Rectal smooth muscle tissue (tissue), 1 donor: ENCODE data around the gene RAPGEF2.
"Not testable (repeated sequence)": the region's sequence is repeated elsewhere in the genome, so short reads cannot be mapped to it uniquely, and the experiment has no call there.

Experiments used
- H3K27ac ChIP-seq: one replicate; pipeline ENCODE4 v1.7.0; 2013; ENCODE audit warnings: low read depth, low read length, inconsistent platforms
- H3K27me3 ChIP-seq: one replicate; pipeline ENCODE4 v1.7.0; 2013; ENCODE audit warnings: low read length; ENCODE audit not compliant: control insufficient read depth, insufficient read depth
- H3K36me3 ChIP-seq: one replicate; pipeline ENCODE4 v1.7.0; 2013; ENCODE audit warnings: low read length; ENCODE audit not compliant: control insufficient read depth, insufficient read depth
- H3K4me1 ChIP-seq: one replicate; pipeline ENCODE4 v1.7.0; 2013; ENCODE audit warnings: low read length; ENCODE audit not compliant: control insufficient read depth, insufficient read depth
- H3K4me3 ChIP-seq: one replicate; pipeline ENCODE4 v1.7.0; 2013; ENCODE audit warnings: low read length
- H3K9ac ChIP-seq: one replicate; pipeline ENCODE4 v1.7.0; 2013; ENCODE audit warnings: low read length

The RAPGEF2 gene

GRCh38 chr4:159160242-159160641 lies 57.4 kb downstream of the RAPGEF2 start:
- no peaks in the 10 kb centered on the region for H3K27me3 ChIP-seq
- H3K4me1 ChIP-seq: peaks cover 2% of the 10 kb centered on the region
- no peak overlapping the region for H3K9ac ChIP-seq
- no peak overlapping the region for H3K4me3 ChIP-seq
- no peaks in the 10 kb centered on the region for H3K36me3 ChIP-seq
- no peak overlapping the region for H3K27ac ChIP-seq

- H3K4me1 ChIP-seq, H3K4me3 ChIP-seq, H3K27ac ChIP-seq, H3K9ac ChIP-seq, H3K27me3 ChIP-seq, H3K36me3 ChIP-seq: not testable (repeated sequence)
These were observed 58.6 kb downstream of the RAPGEF2 start for GRCh38 chr4:159161436-159161835.

- H3K4me1 ChIP-seq: peaks cover 2% of the 10 kb centered on the region
- H3K27ac ChIP-seq: no peak overlapping the region
- no peak overlapping the region for H3K4me3 ChIP-seq
- H3K36me3 ChIP-seq: no peaks in the 10 kb centered on the region
- H3K9ac ChIP-seq: no peak overlapping the region
- H3K27me3 ChIP-seq: no peaks in the 10 kb centered on the region
These were observed 59.7 kb downstream of the RAPGEF2 start for GRCh38 chr4:159162576-159162975.

- Histone ChIP-seq H3K27ac (no peak overlapping the region), H3K9ac (no peak overlapping the region), H3K4me3 (no peak overlapping the region), H3K36me3 (no peaks in the 10 kb centered on the region), H3K4me1 (no peaks in the 10 kb centered on the region), H3K27me3 (no peaks in the 10 kb centered on the region)
These were observed 60.6 kb downstream of the RAPGEF2 start for GRCh38 chr4:159163521-159163920.

GRCh38 chr4:159169404-159170302 lies 66.8 kb downstream of the RAPGEF2 start:
- Histone ChIP-seq H3K4me1 (peaks cover 2% of the 10 kb centered on the region), H3K27me3 (no peaks in the 10 kb centered on the region), H3K36me3 (no peaks in the 10 kb centered on the region), H3K9ac (no peak overlapping the region), H3K27ac (no peak overlapping the region), H3K4me3 (no peak overlapping the region)

- H3K9ac ChIP-seq: no peak overlapping the region
- peaks cover 5% of the 10 kb centered on the region for H3K4me1 ChIP-seq
- H3K27ac ChIP-seq: no peak overlapping the region
- no peaks in the 10 kb centered on the region for H3K27me3 ChIP-seq
- H3K4me3 ChIP-seq: no peak overlapping the region
- H3K36me3 ChIP-seq: no peaks in the 10 kb centered on the region
These were observed 68.4 kb downstream of the RAPGEF2 start for GRCh38 chr4:159171287-159171686.

- no peak overlapping the region for H3K4me3 ChIP-seq
These were observed 71.0 kb downstream of the RAPGEF2 start for GRCh38 chr4:159173886-159174285.

GRCh38 chr4:159174645-159175084 lies 71.8 kb downstream of the RAPGEF2 start:
- Histone ChIP-seq H3K9ac (no peak overlapping the region), H3K27ac (peak overlapping the region; percentile 30), H3K4me1 (peaks cover 11% of the 10 kb centered on the region), H3K27me3 (no peaks in the 10 kb centered on the region), H3K4me3 (no peak overlapping the region), H3K36me3 (no peaks in the 10 kb centered on the region)

More at GRCh38 chr4:159173886-159174285, 71.0 kb downstream of the RAPGEF2 start:
- Histone ChIP-seq H3K36me3 (no peaks in the 10 kb centered on the region), H3K9ac (no peak overlapping the region), H3K27me3 (no peaks in the 10 kb centered on the region), H3K4me1 (peaks cover 11% of the 10 kb centered on the region), H3K27ac (no peak overlapping the region)

- no peaks in the 10 kb centered on the region for H3K36me3 ChIP-seq
- no peaks in the 10 kb centered on the region for H3K27me3 ChIP-seq
- peak overlapping the region; percentile 25 for H3K4me3 ChIP-seq
- peaks cover 14% of the 10 kb centered on the region for H3K4me1 ChIP-seq
- H3K27ac ChIP-seq: peak overlapping the region; percentile 32
- no peak overlapping the region for H3K9ac ChIP-seq
These were observed 72.5 kb downstream of the RAPGEF2 start for GRCh38 chr4:159175085-159175988.

GRCh38 chr4:159175989-159176375 lies 73.1 kb downstream of the RAPGEF2 start:
- Histone ChIP-seq H3K27me3 (no peaks in the 10 kb centered on the region), H3K9ac (no peak overlapping the region), H3K4me1 (peaks cover 17% of the 10 kb centered on the region), H3K36me3 (no peaks in the 10 kb centered on the region), H3K27ac (peak overlapping the region; percentile 32), H3K4me3 (no peak overlapping the region)

- H3K4me3 ChIP-seq: no peak overlapping the region
- H3K27me3 ChIP-seq: no peaks in the 10 kb centered on the region
- no peak overlapping the region for H3K9ac ChIP-seq
- no peak overlapping the region for H3K27ac ChIP-seq
- H3K36me3 ChIP-seq: no peaks in the 10 kb centered on the region
- H3K4me1 ChIP-seq: peaks cover 15% of the 10 kb centered on the region
These were observed 74.6 kb downstream of the RAPGEF2 start for GRCh38 chr4:159177265-159178150.

- H3K36me3 ChIP-seq: no peaks in the 10 kb centered on the region
These were observed 75.3 kb downstream of the RAPGEF2 start for GRCh38 chr4:159178151-159178546.

More at GRCh38 chr4:159178151-159178546, 75.3 kb downstream of the RAPGEF2 start:
- H3K4me3 ChIP-seq: no peak overlapping the region
- no peak overlapping the region for H3K27ac ChIP-seq
- H3K9ac ChIP-seq: no peak overlapping the region
- no peaks in the 10 kb centered on the region for H3K27me3 ChIP-seq
- H3K4me1 ChIP-seq: peaks cover 15% of the 10 kb centered on the region
